GM10248 (cell line): ENCODE measurements around the gene PUS1.

ENCODE experiments used
- CTCF ChIA-PET: fragments of 300-600 bp; sonication (Branson Sonifier 250); formaldehyde crosslinking; extraction: SDS; loops from one replicate; lab custom pipeline; 2021; ENCODE audit warnings: antibody characterized with exemption; lab: Yijun Ruan, JAX
- POLR2A ChIA-PET: fragments of 350-650 bp; sonication (Branson Sonifier 250); formaldehyde crosslinking; extraction: SDS; loops from one replicate; lab custom pipeline; 2020; ENCODE audit warnings: antibody characterized with exemption; lab: Yijun Ruan, JAX
- DNase-seq: peaks from one replicate; pipeline ENCODE4 v3.0.0; 2012; ENCODE audit errors: extremely low spot score
- TF ChIP-seq, protein P1 (sequence below): IDR thresholded peaks from 2 replicates; pipeline ENCODE4 v1.5.1; 2012; ENCODE audit warnings: mild to moderate bottlenecking, low read depth; ENCODE audit errors: extremely low read depth, missing control alignments, control extremely low read depth

Gene PUS1

DNA sequence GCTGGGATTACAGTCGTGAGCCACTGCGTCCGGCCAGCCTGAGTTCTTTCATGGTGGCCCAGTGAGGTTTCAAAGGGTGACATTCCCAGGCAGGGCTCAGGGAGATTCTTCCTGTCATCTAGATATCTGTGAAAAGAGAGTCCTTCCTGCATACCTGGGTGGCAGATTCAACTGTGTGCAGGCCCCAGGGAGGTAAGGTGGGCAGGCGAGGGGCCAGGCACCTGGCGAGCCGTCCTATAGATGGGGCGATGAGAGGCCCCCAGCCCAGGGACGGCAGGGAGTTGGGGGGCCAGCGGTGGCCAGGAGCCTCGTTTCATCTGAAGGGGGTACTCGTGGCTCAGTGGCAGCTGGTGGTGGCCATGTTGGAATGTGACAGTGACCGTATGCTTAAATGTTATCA lies 13.6 kb downstream of the PUS1 start:
- POLR2A ChIA-PET: no interaction called here
- CTCF ChIA-PET: no interaction called here
- TF ChIP-seq, protein P1, sequence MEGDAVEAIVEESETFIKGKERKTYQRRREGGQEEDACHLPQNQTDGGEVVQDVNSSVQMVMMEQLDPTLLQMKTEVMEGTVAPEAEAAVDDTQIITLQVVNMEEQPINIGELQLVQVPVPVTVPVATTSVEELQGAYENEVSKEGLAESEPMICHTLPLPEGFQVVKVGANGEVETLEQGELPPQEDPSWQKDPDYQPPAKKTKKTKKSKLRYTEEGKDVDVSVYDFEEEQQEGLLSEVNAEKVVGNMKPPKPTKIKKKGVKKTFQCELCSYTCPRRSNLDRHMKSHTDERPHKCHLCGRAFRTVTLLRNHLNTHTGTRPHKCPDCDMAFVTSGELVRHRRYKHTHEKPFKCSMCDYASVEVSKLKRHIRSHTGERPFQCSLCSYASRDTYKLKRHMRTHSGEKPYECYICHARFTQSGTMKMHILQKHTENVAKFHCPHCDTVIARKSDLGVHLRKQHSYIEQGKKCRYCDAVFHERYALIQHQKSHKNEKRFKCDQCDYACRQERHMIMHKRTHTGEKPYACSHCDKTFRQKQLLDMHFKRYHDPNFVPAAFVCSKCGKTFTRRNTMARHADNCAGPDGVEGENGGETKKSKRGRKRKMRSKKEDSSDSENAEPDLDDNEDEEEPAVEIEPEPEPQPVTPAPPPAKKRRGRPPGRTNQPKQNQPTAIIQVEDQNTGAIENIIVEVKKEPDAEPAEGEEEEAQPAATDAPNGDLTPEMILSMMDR: no peak
- DNase-seq: no peak

GRCh38 chr12:131943389-131943788 lies 14.3 kb downstream of the PUS1 start:
- ChIA-PET CTCF (no interaction called here), POLR2A (no interaction called here)
- TF ChIP-seq, protein P1: no peak
- DNase-seq: no peak

DNA sequence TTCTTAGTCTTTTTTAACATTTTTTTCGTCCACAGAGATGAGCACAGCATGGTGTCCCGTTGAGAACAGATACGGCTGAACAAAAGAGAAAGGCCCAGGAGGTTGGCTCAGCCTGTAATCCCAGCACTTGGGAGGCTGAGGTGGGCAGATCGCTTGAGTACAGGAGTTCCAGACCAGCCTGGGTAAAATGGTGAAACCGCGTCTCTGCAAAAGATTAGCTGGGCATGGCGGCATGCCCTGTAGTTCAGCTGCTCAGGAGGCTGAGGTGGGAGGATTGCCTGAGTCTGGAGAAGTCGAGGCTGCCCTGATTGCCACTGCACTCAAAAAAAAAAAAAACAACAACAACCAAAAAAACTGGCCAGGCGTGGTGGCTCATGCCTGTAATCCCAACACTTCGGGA lies 14.8 kb downstream of the PUS1 start:
- DNase-seq: no peak
- CTCF ChIA-PET: no interaction called here
- TF ChIP-seq, protein P1: no peak
- POLR2A ChIA-PET: no interaction called here

DNA sequence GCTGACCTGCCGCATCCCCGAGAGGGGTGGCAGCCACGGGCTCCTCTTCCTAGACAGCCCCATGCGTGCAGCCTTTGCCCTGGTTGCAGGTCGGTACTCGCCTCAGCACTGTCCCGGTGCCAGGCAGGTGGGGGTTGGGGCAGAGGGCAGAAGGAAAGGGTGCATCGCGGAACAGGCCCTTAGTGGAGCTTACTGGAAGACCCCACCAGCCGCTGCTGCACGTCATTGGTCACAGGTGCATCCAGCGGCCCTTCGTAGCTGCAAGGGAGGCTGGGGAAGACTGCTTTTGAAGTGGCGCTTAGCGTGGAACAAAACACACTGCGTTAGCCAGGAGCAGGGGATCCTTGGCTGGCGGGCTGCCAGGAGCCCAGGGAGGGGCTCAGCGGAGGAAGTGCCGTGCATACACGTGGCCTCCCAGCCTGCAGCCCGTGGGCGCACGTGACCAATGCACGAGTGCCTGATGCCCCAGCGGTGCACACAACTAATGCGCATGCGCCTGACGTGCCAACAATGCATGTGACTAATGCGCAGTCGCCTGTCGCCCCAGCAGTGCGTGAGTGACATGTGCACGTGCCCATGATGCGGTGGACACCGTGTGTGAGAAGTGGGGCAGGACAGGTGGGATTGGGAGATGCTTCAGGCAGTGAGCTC lies 15.7 kb downstream of the PUS1 start:
- POLR2A ChIA-PET: no interaction called here
- TF ChIP-seq, protein P1: no peak
- CTCF ChIA-PET: no interaction called here
- no peak for DNase-seq

- ChIA-PET POLR2A (no interaction called here), CTCF (interaction anchor here (1.0 kb wide), 1 partner anchor 22 kb away, joined by 4 read pairs; no protein-coding TSS in a partner anchor)
- no peak for DNase-seq
- TF ChIP-seq, protein P1: no peak
Observed at GRCh38 chr12:131946757-131947156, 17.7 kb downstream of the PUS1 start.

GRCh38 chr12:131947482-131948027 lies 18.5 kb downstream of the PUS1 start:
- CTCF ChIA-PET: no interaction called here
- POLR2A ChIA-PET: interaction anchor here (0.6 kb wide), 1 partner anchor 24 kb away, joined by 4 read pairs; no protein-coding TSS in a partner anchor
- TF ChIP-seq, protein P1: no peak
- DNase-seq: no peak
